Measurements from ENCODE around the gene SAXO2. TPM values are rescaled to one million over a fixed set of nuclear protein-coding genes. Genes with fewer than 3 reads are reported as not detected.
"Not testable (repeated sequence)": the region's sequence is repeated elsewhere in the genome, so short reads cannot be mapped to it uniquely, and the experiment has no call there.

The SAXO2 gene
- total RNA-seq, 1 experiment from 2014 or later: 0.68 TPM

- DNase-seq (ENCODE audit: low spot score): not testable (repeated sequence)
Measured at GRCh38 chr15:82333603-82334553, 71.3 kb downstream of the SAXO2 start.

Other genes starting within 250 kb of the SAXO2 start
- 2.2 and 4.3 TPM in 2 replicates for gene MEX3B, start 216.8 kb upstream of the SAXO2 start, total RNA-seq (2014; rRNA removed; shearing (Covaris generic))
- 9.7 and 10.5 TPM in 2 replicates for gene EFL1, start 84 bp upstream of the SAXO2 start, total RNA-seq (2014; rRNA removed; shearing (Covaris generic))
- gene GOLGA6L10, start 86.7 kb downstream of the SAXO2 start, total RNA-seq (2014; rRNA removed; shearing (Covaris generic)): 0.56 TPM in 1 of 2 replicates, not detected in the other
- gene GOLGA6L9, start 167.0 kb downstream of the SAXO2 start, total RNA-seq (2014; rRNA removed; shearing (Covaris generic)): 0.37 and 0.75 TPM in 2 replicates

Measured in H4 (cell line).